Astrocyte of the spinal cord (primary cell): ENCODE measurements around the gene OLFM2.

Experiments
- DNase-seq: peaks from one replicate; pipeline ENCODE4 v3.0.0; 2011; ENCODE audit warnings: low read depth, low spot score
- H3K4me3 ChIP-seq: 2 replicates; pipeline ENCODE4 v1.5.1; 2011; ENCODE audit warnings: low read depth, mild to moderate bottlenecking, low read length, moderate library complexity
- CTCF ChIP-seq: IDR thresholded peaks from 2 replicates; pipeline ENCODE4 v1.5.1; 2012; ENCODE audit warnings: low read depth, mild to moderate bottlenecking, low read length, inconsistent platforms
- in situ Hi-C: cut with HindIII; loops from 2 replicates; pipeline ENCODE4 v1.10.0; 2017; ENCODE audit warnings: low sequenced_read_pairs

OLFM2 gene

GRCh38 chr19:9917321-9917720 lies 19.0 kb downstream of the OLFM2 start:
- no peak for TF ChIP-seq CTCF
- H3K4me3 ChIP-seq, result no peak overlapping the region
- DNase-seq, result peak; percentile 24
- in situ Hi-C loops, result no loop called here

GRCh38 chr19:9916719-9917118 lies 19.6 kb downstream of the OLFM2 start:
- in situ Hi-C loops, result no loop called here
- no peak overlapping the region for H3K4me3 ChIP-seq
- DNase-seq, result no peak
- TF ChIP-seq CTCF, result no peak

GRCh38 chr19:9914315-9915207 lies 21.8 kb downstream of the OLFM2 start:
- DNase-seq, result peak; percentile 80
- peak overlapping the region; percentile 34 for H3K4me3 ChIP-seq
- in situ Hi-C loops, result no loop called here
- peak; percentile 48 for TF ChIP-seq CTCF

- in situ Hi-C loops, result no loop called here
- peak overlapping the region; percentile 34 for H3K4me3 ChIP-seq
Observed at GRCh38 chr19:9914001-9914314, 22.4 kb downstream of the OLFM2 start.

GRCh38 chr19:9913237-9914000 lies 22.9 kb downstream of the OLFM2 start:
- in situ Hi-C loops, result no loop called here

More at GRCh38 chr19:9914001-9914314, 22.4 kb downstream of the OLFM2 start:
- DNase-seq, result no peak
- no peak for TF ChIP-seq CTCF

More at GRCh38 chr19:9913237-9914000, 22.9 kb downstream of the OLFM2 start:
- H3K4me3 ChIP-seq, result no peak overlapping the region
- no peak for TF ChIP-seq CTCF
- DNase-seq, result no peak
